ENCODE data around the gene IRX3. TPM values are rescaled to one million over a fixed set of nuclear protein-coding genes. Genes with fewer than 3 reads are reported as not detected.

IRX3 gene
- total and polyA plus RNA-seq, 4 donors = 2.9 to 14.4 (median 7.0) TPM

- WGBS (ENCODE audit: insufficient coverage) = 51% methylated on average over 14 of the region's 17 CpGs
- Histone ChIP-seq H3K4me1 (ENCODE audit: control insufficient read depth, insufficient read depth, low read length) (peaks cover 40% of the 10 kb centered on the region), H3K27ac (ENCODE audit: low read depth, low read length) (peak overlapping the region; percentile 22), H3K36me3 (ENCODE audit: control insufficient read depth, insufficient read depth, low read length) (peaks cover 9% of the 10 kb centered on the region), H3K27me3 (ENCODE audit: control insufficient read depth, insufficient read depth, low read length) (peaks cover 49% of the 10 kb centered on the region), H3K9me3 (ENCODE audit: control insufficient read depth, insufficient read depth, low read length) (no peaks in the 10 kb centered on the region), H3K4me3 (ENCODE audit: low read depth, low read length) (no peak overlapping the region)
- DNase-seq (ENCODE audit: low read depth in 4 of 6, low spot score in 6 of 6) = peak in 2 of 6 donors; percentile 65 to 79
These were observed 8.5 kb downstream of the IRX3 start for GRCh38 chr16:54277845-54278703.

GRCh38 chr16:54275956-54276355 lies 10.6 kb downstream of the IRX3 start:
- Histone ChIP-seq H3K27ac (ENCODE audit: low read depth, low read length) (no peak overlapping the region), H3K36me3 (ENCODE audit: control insufficient read depth, insufficient read depth, low read length) (no peaks in the 10 kb centered on the region), H3K27me3 (ENCODE audit: control insufficient read depth, insufficient read depth, low read length) (peaks cover 28% of the 10 kb centered on the region), H3K9me3 (ENCODE audit: control insufficient read depth, insufficient read depth, low read length) (no peaks in the 10 kb centered on the region), H3K4me3 (ENCODE audit: low read depth, low read length) (no peak overlapping the region), H3K4me1 (ENCODE audit: control insufficient read depth, insufficient read depth, low read length) (peaks cover 23% of the 10 kb centered on the region)
- 60% methylated on average over 1 of the region's 6 CpGs for WGBS (ENCODE audit: insufficient coverage)
- DNase-seq (ENCODE audit: low read depth in 4 of 6, low spot score in 6 of 6) = peak in 2 of 6 donors; percentile 7 to 17

GRCh38 chr16:54273566-54273965 lies 13.0 kb downstream of the IRX3 start:
- Histone ChIP-seq H3K27ac (ENCODE audit: low read depth, low read length) (no peak overlapping the region), H3K4me1 (ENCODE audit: control insufficient read depth, insufficient read depth, low read length) (peaks cover 18% of the 10 kb centered on the region), H3K4me3 (ENCODE audit: low read depth, low read length) (no peak overlapping the region), H3K36me3 (ENCODE audit: control insufficient read depth, insufficient read depth, low read length) (no peaks in the 10 kb centered on the region), H3K9me3 (ENCODE audit: control insufficient read depth, insufficient read depth, low read length) (no peaks in the 10 kb centered on the region), H3K27me3 (ENCODE audit: control insufficient read depth, insufficient read depth, low read length) (peaks cover 10% of the 10 kb centered on the region)
- no peak for DNase-seq (ENCODE audit: low read depth in 4 of 6, low spot score in 6 of 6)
- WGBS (ENCODE audit: insufficient coverage) = 92% methylated on average over 3 of the region's 4 CpGs

- H3K9me3 ChIP-seq (ENCODE audit: control insufficient read depth, insufficient read depth, low read length) = no peaks in the 10 kb centered on the region
- no peaks in the 10 kb centered on the region for H3K4me1 ChIP-seq (ENCODE audit: control insufficient read depth, insufficient read depth, low read length)
- no peak overlapping the region for H3K27ac ChIP-seq (ENCODE audit: low read depth, low read length)
- H3K4me3 ChIP-seq (ENCODE audit: low read depth, low read length) = no peak overlapping the region
- 77% methylated on average over 1 of the region's 3 CpGs for whole genome bisulfite sequencing (ENCODE audit: insufficient coverage)
- no peak for DNase-seq (ENCODE audit: low read depth in 4 of 6, low spot score in 6 of 6)
- H3K27me3 ChIP-seq (ENCODE audit: control insufficient read depth, insufficient read depth, low read length) = no peaks in the 10 kb centered on the region
- H3K36me3 ChIP-seq (ENCODE audit: control insufficient read depth, insufficient read depth, low read length) = no peaks in the 10 kb centered on the region
These were observed 15.9 kb downstream of the IRX3 start for GRCh38 chr16:54270711-54271110.

- no peak for DNase-seq (ENCODE audit: low read depth in 4 of 6, low spot score in 6 of 6)
- Histone ChIP-seq H3K36me3 (ENCODE audit: control insufficient read depth, insufficient read depth, low read length) (no peaks in the 10 kb centered on the region), H3K27ac (ENCODE audit: low read depth, low read length) (no peak overlapping the region), H3K4me3 (ENCODE audit: low read depth, low read length) (no peak overlapping the region), H3K4me1 (ENCODE audit: control insufficient read depth, insufficient read depth, low read length) (no peaks in the 10 kb centered on the region), H3K9me3 (ENCODE audit: control insufficient read depth, insufficient read depth, low read length) (no peaks in the 10 kb centered on the region), H3K27me3 (ENCODE audit: control insufficient read depth, insufficient read depth, low read length) (no peaks in the 10 kb centered on the region)
These were observed 17.1 kb downstream of the IRX3 start for GRCh38 chr16:54269461-54269860.

- H3K27me3 ChIP-seq (ENCODE audit: control insufficient read depth, insufficient read depth, low read length) = no peaks in the 10 kb centered on the region
- DNase-seq (ENCODE audit: low read depth in 4 of 6, low spot score in 6 of 6) = no peak
- H3K4me1 ChIP-seq (ENCODE audit: control insufficient read depth, insufficient read depth, low read length) = no peaks in the 10 kb centered on the region
- WGBS (ENCODE audit: insufficient coverage) = 84% methylated on average over 2 of the region's 4 CpGs
- no peak overlapping the region for H3K27ac ChIP-seq (ENCODE audit: low read depth, low read length)
- H3K9me3 ChIP-seq (ENCODE audit: control insufficient read depth, insufficient read depth, low read length) = no peaks in the 10 kb centered on the region
- H3K4me3 ChIP-seq (ENCODE audit: low read depth, low read length) = no peak overlapping the region
- H3K36me3 ChIP-seq (ENCODE audit: control insufficient read depth, insufficient read depth, low read length) = no peaks in the 10 kb centered on the region
These were observed 17.8 kb downstream of the IRX3 start for GRCh38 chr16:54268766-54269165.

GRCh38 chr16:54268340-54268739 lies 18.2 kb downstream of the IRX3 start:
- WGBS (ENCODE audit: insufficient coverage) = 88% methylated on average over 4 of the region's 7 CpGs
- Histone ChIP-seq H3K4me1 (ENCODE audit: control insufficient read depth, insufficient read depth, low read length) (no peaks in the 10 kb centered on the region), H3K36me3 (ENCODE audit: control insufficient read depth, insufficient read depth, low read length) (no peaks in the 10 kb centered on the region), H3K27ac (ENCODE audit: low read depth, low read length) (no peak overlapping the region), H3K9me3 (ENCODE audit: control insufficient read depth, insufficient read depth, low read length) (no peaks in the 10 kb centered on the region), H3K27me3 (ENCODE audit: control insufficient read depth, insufficient read depth, low read length) (no peaks in the 10 kb centered on the region), H3K4me3 (ENCODE audit: low read depth, low read length) (no peak overlapping the region)
- no peak for DNase-seq (ENCODE audit: low read depth in 4 of 6, low spot score in 6 of 6)

- Histone ChIP-seq H3K36me3 (ENCODE audit: control insufficient read depth, insufficient read depth, low read length) (no peaks in the 10 kb centered on the region), H3K4me3 (ENCODE audit: low read depth, low read length) (no peak overlapping the region), H3K4me1 (ENCODE audit: control insufficient read depth, insufficient read depth, low read length) (no peaks in the 10 kb centered on the region), H3K9me3 (ENCODE audit: control insufficient read depth, insufficient read depth, low read length) (no peaks in the 10 kb centered on the region), H3K27me3 (ENCODE audit: control insufficient read depth, insufficient read depth, low read length) (no peaks in the 10 kb centered on the region), H3K27ac (ENCODE audit: low read depth, low read length) (no peak overlapping the region)
- DNase-seq (ENCODE audit: low read depth in 4 of 6, low spot score in 6 of 6) = no peak
- no CpG with 5 or more reads among the region's 4 CpGs for WGBS (ENCODE audit: insufficient coverage)
These were observed 20.1 kb downstream of the IRX3 start for GRCh38 chr16:54266363-54266955.

- Histone ChIP-seq H3K4me1 (ENCODE audit: control insufficient read depth, insufficient read depth, low read length) (no peaks in the 10 kb centered on the region), H3K27me3 (ENCODE audit: control insufficient read depth, insufficient read depth, low read length) (no peaks in the 10 kb centered on the region), H3K4me3 (ENCODE audit: low read depth, low read length) (no peak overlapping the region), H3K9me3 (ENCODE audit: control insufficient read depth, insufficient read depth, low read length) (no peaks in the 10 kb centered on the region), H3K27ac (ENCODE audit: low read depth, low read length) (no peak overlapping the region), H3K36me3 (ENCODE audit: control insufficient read depth, insufficient read depth, low read length) (no peaks in the 10 kb centered on the region)
- peak in 1 of 6 donors; percentile 31 for DNase-seq (ENCODE audit: low read depth in 4 of 6, low spot score in 6 of 6)
- 86% methylated on average over 7 of the region's 7 CpGs for WGBS (ENCODE audit: insufficient coverage)
These were observed 20.9 kb downstream of the IRX3 start for GRCh38 chr16:54265575-54266107.

- Histone ChIP-seq H3K4me1 (ENCODE audit: control insufficient read depth, insufficient read depth, low read length) (no peaks in the 10 kb centered on the region), H3K36me3 (ENCODE audit: control insufficient read depth, insufficient read depth, low read length) (no peaks in the 10 kb centered on the region), H3K9me3 (ENCODE audit: control insufficient read depth, insufficient read depth, low read length) (no peaks in the 10 kb centered on the region), H3K27me3 (ENCODE audit: control insufficient read depth, insufficient read depth, low read length) (peaks cover 2% of the 10 kb centered on the region), H3K4me3 (ENCODE audit: low read depth, low read length) (no peak overlapping the region), H3K27ac (ENCODE audit: low read depth, low read length) (no peak overlapping the region)
- DNase-seq (ENCODE audit: low read depth in 4 of 6, low spot score in 6 of 6) = no peak
- WGBS (ENCODE audit: insufficient coverage) = 89% methylated on average over 7 of the region's 7 CpGs
These were observed 33.5 kb downstream of the IRX3 start for GRCh38 chr16:54253118-54253517.
